WTC11 (cell line): ENCODE results near the gene EP400.

Source experiments
- AFF4 ChIP-seq: sonication (generic); formaldehyde crosslinking; IDR thresholded peaks from 2 replicates; pipeline ENCODE4 v1.8.1; 2023; ENCODE audit warnings: mild to moderate bottlenecking, missing genetic modification reagents, borderline replicate concordance
- E2F5 ChIP-seq: sonication (generic); formaldehyde crosslinking; IDR thresholded peaks from 2 replicates; pipeline ENCODE4 v1.8.1; 2022; ENCODE audit warnings: mild to moderate bottlenecking, moderate library complexity, missing genetic modification reagents
- JUN ChIP-seq: sonication (generic); formaldehyde crosslinking; IDR thresholded peaks from 2 replicates; pipeline ENCODE4 v1.8.0; 2023; ENCODE audit warnings: mild to moderate bottlenecking, missing genetic modification reagents
- NR1H2 ChIP-seq: sonication (generic); formaldehyde crosslinking; IDR thresholded peaks from 2 replicates; pipeline ENCODE4 v1.9.0; 2021; ENCODE audit warnings: mild to moderate bottlenecking, moderate library complexity, missing genetic modification reagents
- NR3C1 ChIP-seq: sonication (generic); formaldehyde crosslinking; conservative IDR thresholded peaks from 2 replicates; pipeline ENCODE4 v1.8.1; 2023; ENCODE audit warnings: low read depth, mild to moderate bottlenecking, missing genetic modification reagents
- TEAD4 ChIP-seq: sonication (generic); formaldehyde crosslinking; IDR thresholded peaks from 2 replicates; pipeline ENCODE4 v1.8.0; 2022; ENCODE audit warnings: mild to moderate bottlenecking, missing genetic modification reagents
- ZNF281 ChIP-seq: sonication (generic); formaldehyde crosslinking; IDR thresholded peaks from 2 replicates; pipeline ENCODE4 v1.8.0; 2023; ENCODE audit warnings: mild to moderate bottlenecking, missing genetic modification reagents
- TF ChIP-seq, protein P1 (sequence below): fragments of 200-600 bp; IDR thresholded peaks from 2 replicates; pipeline ENCODE4 v1.8.0; 2022; ENCODE audit warnings: antibody characterized with exemption
- TF ChIP-seq, protein P2 (sequence below): sonication (generic); formaldehyde crosslinking; IDR thresholded peaks from 2 replicates; pipeline ENCODE4 v1.8.0; 2023; ENCODE audit warnings: missing genetic modification reagents
- TF ChIP-seq, protein P3 (sequence below): sonication (generic); formaldehyde crosslinking; IDR thresholded peaks from 2 replicates; pipeline ENCODE4 v1.8.0; 2022; ENCODE audit warnings: mild to moderate bottlenecking, missing genetic modification reagents

- TF ChIP-seq, protein P1, sequence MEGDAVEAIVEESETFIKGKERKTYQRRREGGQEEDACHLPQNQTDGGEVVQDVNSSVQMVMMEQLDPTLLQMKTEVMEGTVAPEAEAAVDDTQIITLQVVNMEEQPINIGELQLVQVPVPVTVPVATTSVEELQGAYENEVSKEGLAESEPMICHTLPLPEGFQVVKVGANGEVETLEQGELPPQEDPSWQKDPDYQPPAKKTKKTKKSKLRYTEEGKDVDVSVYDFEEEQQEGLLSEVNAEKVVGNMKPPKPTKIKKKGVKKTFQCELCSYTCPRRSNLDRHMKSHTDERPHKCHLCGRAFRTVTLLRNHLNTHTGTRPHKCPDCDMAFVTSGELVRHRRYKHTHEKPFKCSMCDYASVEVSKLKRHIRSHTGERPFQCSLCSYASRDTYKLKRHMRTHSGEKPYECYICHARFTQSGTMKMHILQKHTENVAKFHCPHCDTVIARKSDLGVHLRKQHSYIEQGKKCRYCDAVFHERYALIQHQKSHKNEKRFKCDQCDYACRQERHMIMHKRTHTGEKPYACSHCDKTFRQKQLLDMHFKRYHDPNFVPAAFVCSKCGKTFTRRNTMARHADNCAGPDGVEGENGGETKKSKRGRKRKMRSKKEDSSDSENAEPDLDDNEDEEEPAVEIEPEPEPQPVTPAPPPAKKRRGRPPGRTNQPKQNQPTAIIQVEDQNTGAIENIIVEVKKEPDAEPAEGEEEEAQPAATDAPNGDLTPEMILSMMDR = no peak
- TF ChIP-seq NR3C1 (CRISPR knock-in tag) (no peak), ZNF281 (CRISPR knock-in tag) (no peak), JUN (CRISPR knock-in tag) (no peak), E2F5 (no peak), TEAD4 (CRISPR knock-in tag) (no peak), AFF4 (CRISPR knock-in tag) (no peak), NR1H2 (CRISPR knock-in tag) (no peak)
- TF ChIP-seq, protein P2, sequence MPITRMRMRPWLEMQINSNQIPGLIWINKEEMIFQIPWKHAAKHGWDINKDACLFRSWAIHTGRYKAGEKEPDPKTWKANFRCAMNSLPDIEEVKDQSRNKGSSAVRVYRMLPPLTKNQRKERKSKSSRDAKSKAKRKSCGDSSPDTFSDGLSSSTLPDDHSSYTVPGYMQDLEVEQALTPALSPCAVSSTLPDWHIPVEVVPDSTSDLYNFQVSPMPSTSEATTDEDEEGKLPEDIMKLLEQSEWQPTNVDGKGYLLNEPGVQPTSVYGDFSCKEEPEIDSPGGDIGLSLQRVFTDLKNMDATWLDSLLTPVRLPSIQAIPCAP (CRISPR knock-in tag) = no peak
- TF ChIP-seq, protein P3, sequence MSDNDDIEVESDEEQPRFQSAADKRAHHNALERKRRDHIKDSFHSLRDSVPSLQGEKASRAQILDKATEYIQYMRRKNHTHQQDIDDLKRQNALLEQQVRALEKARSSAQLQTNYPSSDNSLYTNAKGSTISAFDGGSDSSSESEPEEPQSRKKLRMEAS (CRISPR knock-in tag) = no peak
Observed at GRCh38 chr12:132100306-132101065, 150.7 kb downstream of the EP400 start.
